SK-N-SH (cell line): ENCODE results near the gene OVCH2. TPM values are rescaled to one million over a fixed set of nuclear protein-coding genes. Genes with fewer than 3 reads are reported as not detected.

ENCODE experiments used
- CTCF ChIA-PET: fragments of 300-600, 350-600 bp; formaldehyde crosslinking; extraction: SDS; loops from one replicate; lab custom pipeline; 2021; lab: Yijun Ruan, JAX
- POLR2A ChIA-PET: fragments of 350-600 bp; sonication (Branson Sonifier 250); formaldehyde crosslinking; extraction: SDS; loops from one replicate; lab custom pipeline; 2020; ENCODE audit warnings: antibody characterized with exemption, inconsistent platforms; lab: Yijun Ruan, JAX
- DNase-seq: peaks from one replicate; pipeline ENCODE4 v3.0.0; 2012
- H2AFZ ChIP-seq: fragments of 200-600 bp; sonication (generic); 2 replicates; pipeline ENCODE4 v1.8.1; 2016; ENCODE audit warnings: antibody characterized with exemption, mild to moderate bottlenecking, low read depth
- H3F3A ChIP-seq: fragments of 200-600 bp; sonication (generic); replicated peaks from 2 replicates; pipeline ENCODE3; 2016; ENCODE audit warnings: antibody characterized with exemption, mild to moderate bottlenecking; ENCODE audit not compliant: insufficient read depth
- H3K27ac ChIP-seq, 2 experiments: fragments of 200-500 bp in 1 of 2; fragments of 200-600 bp in 1 of 2; sonication (Bioruptor generic) in 1 of 2; sonication (generic), shearing (Covaris generic) in 1 of 2; 2 replicates each; pipeline versions ENCODE4 v1.5.1 to v1.6.1; 2014 to 2016; ENCODE audit warnings: low read depth in 2 of 2, inconsistent platforms in 1 of 2, low read length in 1 of 2, mild to moderate bottlenecking in 1 of 2, mixed read lengths in 1 of 2
- H3K27me3 ChIP-seq: fragments of 200-600 bp; sonication (generic), shearing (Covaris generic); 2 replicates; pipeline ENCODE4 v1.6.1; 2016; ENCODE audit warnings: mixed run types; ENCODE audit not compliant: insufficient read depth
- H3K36me3 ChIP-seq, 2 experiments: fragments of 200-500 bp in 1 of 2; fragments of 200-600 bp in 1 of 2; sonication (Bioruptor generic) in 1 of 2; sonication (generic) in 1 of 2; replicated peaks in 1 of 2; 2 replicates each; pipeline versions ENCODE3 to v1.5.1; 2014 to 2016; ENCODE audit warnings: low read length in 1 of 2, mild to moderate bottlenecking in 1 of 2; ENCODE audit not compliant: insufficient read depth in 2 of 2, control insufficient read depth in 1 of 2
- H3K4me1 ChIP-seq, 2 experiments: fragments of 200-500 bp in 1 of 2; fragments of 200-600 bp in 1 of 2; sonication (Bioruptor generic) in 1 of 2; sonication (generic), shearing (Covaris generic) in 1 of 2; 2 replicates each; pipeline versions ENCODE4 v1.5.1 to v1.6.1; 2014 to 2016; ENCODE audit warnings: low read depth in 1 of 2, low read length in 1 of 2, mixed run types in 1 of 2; ENCODE audit not compliant: insufficient read depth in 2 of 2, control insufficient read depth in 1 of 2
- H3K4me2 ChIP-seq: fragments of 200-600 bp; sonication (generic), shearing (Covaris generic); 2 replicates; pipeline ENCODE4 v1.6.1; 2017; ENCODE audit warnings: mixed run types
- H3K4me3 ChIP-seq, 2 experiments: fragments of 200-500 bp in 1 of 2; fragments of 200-600 bp in 1 of 2; sonication (Bioruptor generic) in 1 of 2; sonication (generic), shearing (Covaris generic) in 1 of 2; 2 replicates each; pipeline versions ENCODE4 v1.5.1 to v1.8.1; 2014 to 2016; ENCODE audit warnings: low read depth in 2 of 2, inconsistent platforms in 1 of 2, low read length in 1 of 2, mild to moderate bottlenecking in 1 of 2, mixed read lengths in 1 of 2, moderate library complexity in 1 of 2
- H3K79me2 ChIP-seq: fragments of 200-600 bp; sonication (generic); 2 replicates; pipeline ENCODE4 v1.8.1; 2017; ENCODE audit warnings: mild to moderate bottlenecking; ENCODE audit not compliant: insufficient read depth
- H3K9ac ChIP-seq: fragments of 200-600 bp; sonication (generic); 2 replicates; pipeline ENCODE4 v1.6.1; 2017; ENCODE audit warnings: mixed run types
- H3K9me2 ChIP-seq: fragments of 200-600 bp; sonication (generic); 2 replicates; pipeline ENCODE4 v1.6.1; 2017; ENCODE audit warnings: mixed run types
- H3K9me3 ChIP-seq: fragments of 200-600 bp; sonication (generic); 2 replicates; pipeline ENCODE4 v1.6.1; 2017; ENCODE audit warnings: mixed run types, mild to moderate bottlenecking, moderate library complexity
- H4K20me1 ChIP-seq: fragments of 200-600 bp; sonication (generic); 2 replicates; pipeline ENCODE4 v1.6.1; 2017; ENCODE audit warnings: mild to moderate bottlenecking, mixed run types; ENCODE audit not compliant: insufficient read depth
- CHD2 ChIP-seq: fragments of 150-350 bp; IDR thresholded peaks from 2 replicates; pipeline ENCODE4 v1.6.1; 2018; ENCODE audit warnings: low read length; ENCODE audit not compliant: partially characterized antibody
- ELF1 ChIP-seq: IDR thresholded peaks from 2 replicates; pipeline ENCODE4 v1.4.0; 2012
- EP300 ChIP-seq, 2 experiments: IDR thresholded peaks; 2 replicates each; pipeline versions ENCODE4 v1.4.0 to v1.6.1; 2012; ENCODE audit warnings: borderline replicate concordance in 1 of 2, low read depth in 1 of 2, low read length in 1 of 2
- FOXM1 ChIP-seq: IDR thresholded peaks from 2 replicates; pipeline ENCODE4 v1.4.0; 2012; ENCODE audit warnings: low read depth, mild to moderate bottlenecking
- GABPA ChIP-seq: IDR thresholded peaks from 2 replicates; pipeline ENCODE4 v1.4.0; 2012; ENCODE audit warnings: low read depth, mild to moderate bottlenecking
- GATA2 ChIP-seq: sonication (generic); formaldehyde crosslinking; IDR thresholded peaks from 2 replicates; pipeline ENCODE4 v1.5.0; 2020; ENCODE audit warnings: mild to moderate bottlenecking, missing genetic modification reagents
- JUND ChIP-seq: IDR thresholded peaks from 2 replicates; pipeline ENCODE4 v1.4.0; 2012
- MXI1 ChIP-seq: IDR thresholded peaks from 2 replicates; pipeline ENCODE4 v1.6.1; 2012; ENCODE audit warnings: mild to moderate bottlenecking, low read depth, low read length, improper control_type of control experiment
- NFIC ChIP-seq: IDR thresholded peaks from 2 replicates; pipeline ENCODE4 v1.4.0; 2012; ENCODE audit warnings: borderline replicate concordance
- POLR2AphosphoS5 ChIP-seq: IDR thresholded peaks from 2 replicates; pipeline ENCODE4 v1.6.1; 2012; ENCODE audit warnings: low read depth, low read length
- RFX5 ChIP-seq: IDR thresholded peaks from 2 replicates; pipeline ENCODE4 v1.6.1; 2012; ENCODE audit warnings: mild to moderate bottlenecking, improper control_type of control experiment, low read length
- RXRA ChIP-seq: IDR thresholded peaks from 2 replicates; pipeline ENCODE4 v1.4.0; 2012; ENCODE audit warnings: low read depth, mild to moderate bottlenecking, borderline replicate concordance
- SIN3A ChIP-seq: IDR thresholded peaks from 2 replicates; pipeline ENCODE4 v1.6.1; 2012; ENCODE audit warnings: low read depth, mild to moderate bottlenecking, low read length, moderate library complexity, borderline replicate concordance
- TAF1 ChIP-seq: IDR thresholded peaks from 2 replicates; pipeline ENCODE4 v1.6.1; 2012; ENCODE audit warnings: low read depth, mild to moderate bottlenecking, low read length, moderate library complexity, borderline replicate concordance
- TCF12 ChIP-seq: IDR thresholded peaks from 2 replicates; pipeline ENCODE4 v1.4.0; 2012
- YY1 ChIP-seq: IDR thresholded peaks from 2 replicates; pipeline ENCODE4 v1.4.0; 2012; ENCODE audit warnings: low read depth, mild to moderate bottlenecking
- WGBS: methylation state at CpG from one replicate; pipeline ENCODE4 v1.1.6; 2017; ENCODE audit warnings: low lambda C conversion rate; 5-methylcytosine and 5-hydroxymethylcytosine counted together
- polyA plus RNA-seq, 3 experiments: library from polyadenylated mRNA; depleted of rRNA; stranded (reverse); fragments of >200 nt; gene quantifications; 2 replicates each; pipeline ENCODE4 v1.2.3, GENCODE V29; 2012
- TF ChIP-seq, protein P1 (sequence below): IDR thresholded peaks from 2 replicates; pipeline ENCODE4 v1.4.0; 2012; ENCODE audit warnings: low read depth, borderline replicate concordance
- TF ChIP-seq, protein P2 (sequence below): fragments of 150-350 bp; IDR thresholded peaks from 2 replicates; pipeline ENCODE4 v1.6.1; 2016; ENCODE audit warnings: mild to moderate bottlenecking, low read depth, low read length
- TF ChIP-seq, protein P3 (sequence below): fragments of 150-350 bp; IDR thresholded peaks from 2 replicates; pipeline ENCODE4 v1.6.1; 2017; ENCODE audit warnings: antibody characterized with exemption, low read length, low read depth, borderline replicate concordance

The OVCH2 gene
- polyA plus RNA-seq, 1 of the 3 experiments (the other 2 are of a cell fraction) = not detected

DNA sequence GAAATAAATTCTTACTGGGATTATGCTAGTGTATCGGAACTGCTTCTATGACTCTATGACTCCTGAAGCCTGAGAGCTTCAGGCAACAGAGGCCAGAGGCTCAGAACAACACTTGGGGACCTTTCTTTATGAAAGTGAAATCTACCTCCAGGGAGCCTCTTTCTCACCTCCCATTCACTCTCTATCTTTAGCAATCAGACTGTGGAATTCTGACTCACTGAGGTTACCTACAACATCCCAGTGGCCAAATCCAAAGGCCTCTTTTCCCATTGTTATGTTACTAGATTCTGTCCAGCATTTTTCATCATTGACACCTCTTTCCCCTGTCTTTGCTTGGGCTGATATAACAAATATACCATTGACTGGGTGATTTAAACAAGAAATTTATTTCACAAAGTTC is 18.9 kb downstream of the OVCH2 start:
- CTCF ChIA-PET = interaction anchor here (0.8 to 8.1 kb wide), 12 partner anchors 11 to 590 kb away, joined by 3 to 71 read pairs (median 5); partner anchors contain the start of gene PPFIBP2
- POLR2A ChIA-PET = no interaction called here

DNA sequence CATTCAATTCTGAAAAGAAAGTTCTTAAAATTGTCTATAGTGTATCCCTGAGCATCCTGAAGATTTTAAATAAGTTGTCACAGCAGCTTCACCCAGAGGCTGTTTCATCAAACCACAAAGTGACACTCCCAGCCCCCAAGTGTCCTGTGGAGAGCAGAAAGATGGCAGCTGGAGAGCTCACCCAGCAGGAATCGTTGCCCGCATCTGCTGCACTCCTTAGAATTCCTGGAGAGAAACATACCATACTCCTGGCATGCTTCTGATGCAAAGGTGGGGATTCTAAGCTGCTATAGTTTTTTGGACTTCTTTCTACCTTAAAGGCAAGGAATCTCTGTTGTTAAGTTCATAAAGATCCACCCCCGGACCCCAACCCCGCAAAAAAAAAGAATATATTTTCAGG is 19.5 kb downstream of the OVCH2 start:
- Histone ChIP-seq H3K9ac (no peak overlapping the region), H3K4me3 (no peak overlapping the region), H4K20me1 (no peaks in the 10 kb centered on the region), H2AFZ (no peak overlapping the region), H3K4me2 (no peak overlapping the region), H3K4me1 (no peaks in the 10 kb centered on the region), H3K79me2 (no peaks in the 10 kb centered on the region), H3F3A (no peaks in the 10 kb centered on the region), H3K9me3 (no peaks in the 10 kb centered on the region), H3K9me2 (no peaks in the 10 kb centered on the region), H3K36me3 (no peaks in the 10 kb centered on the region), H3K27me3 (peaks cover 18% of the 10 kb centered on the region; the same call in 1 of the 2 replicates), H3K27ac (no peak overlapping the region)
- ChIA-PET CTCF (interaction anchor here (1.4 to 8.1 kb wide), 9 partner anchors 9 to 590 kb away, joined by 3 to 71 read pairs (median 7); partner anchors contain the start of gene PPFIBP2), POLR2A (no interaction called here)
- 40% methylated on average over 4 of the region's 4 CpGs for WGBS
- no peak for TF ChIP-seq CHD2
- TF ChIP-seq JUND = no peak
- no peak for TF ChIP-seq POLR2AphosphoS5
- TF ChIP-seq EP300 (IDR thresholded peaks at IDR 0.05; ENCODE audit: borderline replicate concordance in 1 of 2, low read depth in 1 of 2, low read length in 1 of 2) = no peak
- TF ChIP-seq, protein P1, sequence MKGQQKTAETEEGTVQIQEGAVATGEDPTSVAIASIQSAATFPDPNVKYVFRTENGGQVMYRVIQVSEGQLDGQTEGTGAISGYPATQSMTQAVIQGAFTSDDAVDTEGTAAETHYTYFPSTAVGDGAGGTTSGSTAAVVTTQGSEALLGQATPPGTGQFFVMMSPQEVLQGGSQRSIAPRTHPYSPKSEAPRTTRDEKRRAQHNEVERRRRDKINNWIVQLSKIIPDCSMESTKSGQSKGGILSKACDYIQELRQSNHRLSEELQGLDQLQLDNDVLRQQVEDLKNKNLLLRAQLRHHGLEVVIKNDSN = no peak
- no peak for TF ChIP-seq ELF1
- no peak for TF ChIP-seq TAF1
- no peak for TF ChIP-seq MXI1
- no peak for DNase-seq

More for the DNA sequence above, 18.9 kb downstream of the OVCH2 start:
- Histone ChIP-seq H3K79me2 (no peaks in the 10 kb centered on the region), H3K9me2 (no peaks in the 10 kb centered on the region), H3K36me3 (no peaks in the 10 kb centered on the region), H4K20me1 (no peaks in the 10 kb centered on the region), H3K9ac (no peak overlapping the region), H3K27me3 (peaks cover 16% of the 10 kb centered on the region; the same call in 1 of the 2 replicates), H2AFZ (no peak overlapping the region), H3K4me3 (no peak overlapping the region), H3K4me2 (no peak overlapping the region), H3K4me1 (no peaks in the 10 kb centered on the region), H3K9me3 (no peaks in the 10 kb centered on the region), H3K27ac (no peak overlapping the region), H3F3A (no peaks in the 10 kb centered on the region)
- TF ChIP-seq YY1 (no peak), GATA2 (no peak), POLR2AphosphoS5 (no peak), SIN3A (no peak), CHD2 (no peak), RFX5 (no peak), MXI1 (no peak), TCF12 (no peak), RXRA (no peak), FOXM1 (no peak), NFIC (no peak), GABPA (no peak), JUND (no peak)
- TF ChIP-seq, protein P2, sequence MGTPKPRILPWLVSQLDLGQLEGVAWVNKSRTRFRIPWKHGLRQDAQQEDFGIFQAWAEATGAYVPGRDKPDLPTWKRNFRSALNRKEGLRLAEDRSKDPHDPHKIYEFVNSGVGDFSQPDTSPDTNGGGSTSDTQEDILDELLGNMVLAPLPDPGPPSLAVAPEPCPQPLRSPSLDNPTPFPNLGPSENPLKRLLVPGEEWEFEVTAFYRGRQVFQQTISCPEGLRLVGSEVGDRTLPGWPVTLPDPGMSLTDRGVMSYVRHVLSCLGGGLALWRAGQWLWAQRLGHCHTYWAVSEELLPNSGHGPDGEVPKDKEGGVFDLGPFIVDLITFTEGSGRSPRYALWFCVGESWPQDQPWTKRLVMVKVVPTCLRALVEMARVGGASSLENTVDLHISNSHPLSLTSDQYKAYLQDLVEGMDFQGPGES = no peak
- TF ChIP-seq, protein P3, sequence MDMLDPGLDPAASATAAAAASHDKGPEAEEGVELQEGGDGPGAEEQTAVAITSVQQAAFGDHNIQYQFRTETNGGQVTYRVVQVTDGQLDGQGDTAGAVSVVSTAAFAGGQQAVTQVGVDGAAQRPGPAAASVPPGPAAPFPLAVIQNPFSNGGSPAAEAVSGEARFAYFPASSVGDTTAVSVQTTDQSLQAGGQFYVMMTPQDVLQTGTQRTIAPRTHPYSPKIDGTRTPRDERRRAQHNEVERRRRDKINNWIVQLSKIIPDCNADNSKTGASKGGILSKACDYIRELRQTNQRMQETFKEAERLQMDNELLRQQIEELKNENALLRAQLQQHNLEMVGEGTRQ = no peak
- TF ChIP-seq, protein P1 = no peak
- DNase-seq = no peak
- 41% methylated on average over 1 of the region's 1 CpG for WGBS
